ENCODE results near the gene RPL18A. TPM values are rescaled to one million over a fixed set of nuclear protein-coding genes. Genes with fewer than 3 reads are reported as not detected.

The RPL18A gene
- total RNA-seq, 3 donors from 2014 or later (not counting 1 experiment from before 2014, with no cell fraction given), result 1,015 to 1,285 (median 1,208) TPM

GRCh38 chr19:17908244-17908643 is 48.5 kb downstream of the RPL18A start:
- Mint-ChIP-seq H3K27ac (no peak overlapping the region), H3K4me3 (no peak overlapping the region), H3K27me3 (ENCODE audit: low read depth in 2 of 2) (peaks cover 4 to 7% of the 10 kb centered on the region in 2 donors), H3K9me3 (peaks cover 0 to 3% of the 10 kb centered on the region in 2 donors), H3K36me3 (no peaks in the 10 kb centered on the region), H3K4me1 (no peaks in the 10 kb centered on the region)
- ATAC-seq (no peak), DNase-seq (no peak)
- no peaks in the 10 kb centered on the region for H3K36me3 ChIP-seq (ENCODE audit: control insufficient read depth, insufficient read depth, low read length)
- peaks cover 9% of the 10 kb centered on the region for H3K9me3 ChIP-seq (ENCODE audit: control insufficient read depth, insufficient read depth, low read length)
- intact Hi-C loops (cut with micrococcal nuclease), result no loop called here
- no peaks in the 10 kb centered on the region for H3K4me1 ChIP-seq (ENCODE audit: control insufficient read depth, insufficient read depth, low read length)
- TF ChIP-seq CTCF (IDR thresholded peaks at IDR 0.05), result no peak
- no peak overlapping the region for H3K4me3 ChIP-seq (ENCODE audit: low read length)
- whole genome bisulfite sequencing (ENCODE audit: insufficient coverage), result 93% methylated on average over 2 of the region's 3 CpGs
- H3K27ac ChIP-seq (ENCODE audit: low read length), result no peak overlapping the region
- no peaks in the 10 kb centered on the region for H3K27me3 ChIP-seq (ENCODE audit: control insufficient read depth, insufficient read depth, low read length)

GRCh38 chr19:17909003-17909732 is 49.5 kb downstream of the RPL18A start:
- peaks cover 16% of the 10 kb centered on the region for H3K9me3 ChIP-seq (ENCODE audit: control insufficient read depth, insufficient read depth, low read length)
- ATAC-seq, result no peak
- no peak overlapping the region for H3K4me3 ChIP-seq (ENCODE audit: low read length)
- H3K36me3 ChIP-seq (ENCODE audit: control insufficient read depth, insufficient read depth, low read length), result no peaks in the 10 kb centered on the region
- Mint-ChIP-seq H3K4me1 (no peaks in the 10 kb centered on the region), H3K27me3 (ENCODE audit: low read depth in 2 of 2) (peaks cover 4 to 7% of the 10 kb centered on the region in 2 donors), H3K4me3 (no peak overlapping the region), H3K9me3 (peaks cover 0 to 3% of the 10 kb centered on the region in 2 donors), H3K36me3 (no peaks in the 10 kb centered on the region), H3K27ac (no peak overlapping the region)
- WGBS (ENCODE audit: insufficient coverage), result 78% methylated on average over 7 of the region's 7 CpGs
- DNase-seq, result no peak
- no peak overlapping the region for H3K27ac ChIP-seq (ENCODE audit: low read length)
- no peaks in the 10 kb centered on the region for H3K27me3 ChIP-seq (ENCODE audit: control insufficient read depth, insufficient read depth, low read length)
- no peak for TF ChIP-seq CTCF (IDR thresholded peaks at IDR 0.05)
- intact Hi-C loops (cut with micrococcal nuclease), result no loop called here
- H3K4me1 ChIP-seq (ENCODE audit: control insufficient read depth, insufficient read depth, low read length), result no peaks in the 10 kb centered on the region

- H3K9me3 ChIP-seq (ENCODE audit: control insufficient read depth, insufficient read depth, low read length), result peaks cover 16% of the 10 kb centered on the region
- DNase-seq (no peak), ATAC-seq (no peak)
- Mint-ChIP-seq H3K9me3 (peaks cover 0 to 3% of the 10 kb centered on the region in 2 donors), H3K4me1 (no peaks in the 10 kb centered on the region), H3K4me3 (no peak overlapping the region), H3K27me3 (ENCODE audit: low read depth in 2 of 2) (peaks cover 6 to 7% of the 10 kb centered on the region in 2 donors), H3K27ac (no peak overlapping the region), H3K36me3 (no peaks in the 10 kb centered on the region)
- TF ChIP-seq CTCF (IDR thresholded peaks at IDR 0.05), result no peak
- no peak overlapping the region for H3K4me3 ChIP-seq (ENCODE audit: low read length)
- H3K27ac ChIP-seq (ENCODE audit: low read length), result no peak overlapping the region
- intact Hi-C loops (cut with micrococcal nuclease), result no loop called here
- no peaks in the 10 kb centered on the region for H3K36me3 ChIP-seq (ENCODE audit: control insufficient read depth, insufficient read depth, low read length)
- no peaks in the 10 kb centered on the region for H3K4me1 ChIP-seq (ENCODE audit: control insufficient read depth, insufficient read depth, low read length)
- no peaks in the 10 kb centered on the region for H3K27me3 ChIP-seq (ENCODE audit: control insufficient read depth, insufficient read depth, low read length)
- 87% methylated on average over 9 of the region's 11 CpGs for WGBS (ENCODE audit: insufficient coverage)
Measured at GRCh38 chr19:17910791-17911360, 51.2 kb downstream of the RPL18A start.

Other genes with a start within 250 kb of the RPL18A start
- gene UNC13A, start 171.6 kb upstream of the RPL18A start, total RNA-seq, result not detected
- gene MAP1S, start 140.4 kb upstream of the RPL18A start, total RNA-seq, result 10 to 100 TPM; 41.0 to 59.4 (median 45.8) TPM
- 10 to 100 TPM; 56.1 to 67.7 (median 66.5) TPM for gene FCHO1, start 108.4 kb upstream of the RPL18A start, total RNA-seq
- gene B3GNT3, start 64.8 kb upstream of the RPL18A start, total RNA-seq, result not detected
- 1 to 10 TPM; 1.5 to 2.9 (median 1.7) TPM for gene INSL3, start 38.4 kb upstream of the RPL18A start, total RNA-seq
- 100 to 1,000 TPM in 1 of 3 donors, 10 to 100 TPM in 2; 72.1 to 105 (median 96.1) TPM for gene JAK3, start 11.9 kb upstream of the RPL18A start, total RNA-seq
- gene SLC5A5, start 12.0 kb downstream of the RPL18A start, total RNA-seq, result under 1 TPM; 0.25 to 0.43 (median 0.26) TPM
- gene CCDC124, start 73.1 kb downstream of the RPL18A start, total RNA-seq, result 10 to 100 TPM; 32.6 to 37.6 (median 37.4) TPM
- not detected for gene KCNN1, start 107.2 kb downstream of the RPL18A start, total RNA-seq
- 100 to 1,000 TPM; 110 to 131 (median 121) TPM for gene ARRDC2, start 148.3 kb downstream of the RPL18A start, total RNA-seq
- 100 to 1,000 TPM in 1 of 3 donors, 10 to 100 TPM in 2; 90.1 to 105 (median 95.7) TPM for gene IL12RB1, start 227.0 kb downstream of the RPL18A start, total RNA-seq
- 100 to 1,000 TPM in 2 of 3 donors, 10 to 100 TPM in 1; 84.5 to 101 (median 101) TPM for gene MAST3, start 237.9 kb downstream of the RPL18A start, total RNA-seq

Data from natural killer cell (primary cell).